GM13976 (cell line): ENCODE data around the gene EP400.

Experiments
- DNase-seq: peaks from one replicate; pipeline ENCODE4 v3.0.0; 2012; ENCODE audit warnings: low spot score
- in situ Hi-C: fragments of 300-500 bp; cut with MboI; formaldehyde crosslinking; loops from one replicate; pipeline ENCODE4 v1.12.0; 2022; ENCODE audit warnings: low sequenced_read_pairs, mixed read lengths, inconsistent platforms; ENCODE audit not compliant: unreplicated experiment
- TF ChIP-seq, protein P1 (sequence below): IDR thresholded peaks from 2 replicates; pipeline ENCODE4 v1.5.1; 2012; ENCODE audit warnings: borderline replicate concordance, mild to moderate bottlenecking; ENCODE audit not compliant: insufficient read depth; ENCODE audit errors: extremely low read depth, missing control alignments, control extremely low read depth

EP400 gene

DNA sequence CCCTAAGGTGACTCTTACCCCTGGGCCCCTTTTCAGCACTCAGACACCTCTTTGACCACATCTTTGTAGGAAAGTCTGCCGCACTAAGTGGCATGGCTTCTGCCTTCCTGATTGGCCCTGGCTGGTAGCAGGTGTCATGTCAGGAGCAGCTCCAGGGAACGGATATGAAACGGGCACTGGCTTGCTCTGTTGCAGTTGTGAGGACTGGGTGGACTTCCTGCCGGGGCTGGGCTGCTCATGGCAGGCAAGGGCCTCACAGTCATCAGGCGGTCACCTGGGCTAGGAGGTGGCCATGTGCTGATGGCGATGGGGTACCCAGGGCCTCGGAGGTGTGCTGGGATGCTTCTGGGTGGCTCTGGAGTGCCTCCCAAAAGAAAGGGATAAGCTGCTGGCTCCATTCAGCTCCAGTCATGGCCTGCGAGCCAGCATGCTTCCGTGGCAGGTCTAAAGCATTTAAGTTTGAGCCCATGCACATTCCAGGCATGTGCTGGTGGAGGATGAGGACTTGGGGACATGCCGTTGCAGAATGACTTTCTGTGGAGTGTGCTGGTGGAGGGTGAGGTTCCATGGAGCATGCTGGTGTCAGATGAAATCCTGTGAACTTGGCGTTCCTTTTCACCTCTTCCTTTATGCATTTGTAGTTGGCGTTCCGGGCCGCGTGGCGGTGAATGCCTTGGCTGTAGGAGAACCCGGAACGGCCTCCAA is 77.2 kb downstream of the EP400 start:
- DNase-seq: no peak
- in situ Hi-C loops: no loop called here
- TF ChIP-seq, protein P1, sequence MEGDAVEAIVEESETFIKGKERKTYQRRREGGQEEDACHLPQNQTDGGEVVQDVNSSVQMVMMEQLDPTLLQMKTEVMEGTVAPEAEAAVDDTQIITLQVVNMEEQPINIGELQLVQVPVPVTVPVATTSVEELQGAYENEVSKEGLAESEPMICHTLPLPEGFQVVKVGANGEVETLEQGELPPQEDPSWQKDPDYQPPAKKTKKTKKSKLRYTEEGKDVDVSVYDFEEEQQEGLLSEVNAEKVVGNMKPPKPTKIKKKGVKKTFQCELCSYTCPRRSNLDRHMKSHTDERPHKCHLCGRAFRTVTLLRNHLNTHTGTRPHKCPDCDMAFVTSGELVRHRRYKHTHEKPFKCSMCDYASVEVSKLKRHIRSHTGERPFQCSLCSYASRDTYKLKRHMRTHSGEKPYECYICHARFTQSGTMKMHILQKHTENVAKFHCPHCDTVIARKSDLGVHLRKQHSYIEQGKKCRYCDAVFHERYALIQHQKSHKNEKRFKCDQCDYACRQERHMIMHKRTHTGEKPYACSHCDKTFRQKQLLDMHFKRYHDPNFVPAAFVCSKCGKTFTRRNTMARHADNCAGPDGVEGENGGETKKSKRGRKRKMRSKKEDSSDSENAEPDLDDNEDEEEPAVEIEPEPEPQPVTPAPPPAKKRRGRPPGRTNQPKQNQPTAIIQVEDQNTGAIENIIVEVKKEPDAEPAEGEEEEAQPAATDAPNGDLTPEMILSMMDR: no peak

DNA sequence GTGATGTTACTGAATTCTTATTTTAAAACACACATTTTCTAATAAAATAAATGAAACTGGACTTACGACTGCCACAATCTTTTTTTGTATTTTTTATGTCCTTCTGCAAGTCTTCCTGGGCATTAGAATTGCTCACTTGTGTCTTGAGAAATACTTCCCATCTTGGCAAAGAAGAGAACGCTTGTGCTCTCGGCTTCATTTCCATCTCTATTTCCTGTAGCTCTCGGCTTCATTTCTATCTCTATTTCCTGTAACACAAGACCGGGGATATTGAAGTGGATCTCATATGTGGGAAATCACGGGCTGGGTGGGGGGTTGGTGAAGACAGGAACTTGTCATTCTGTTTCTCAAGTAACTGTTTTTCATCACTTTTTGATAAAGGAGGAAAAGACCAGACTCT is 77.9 kb downstream of the EP400 start:
- no peak for DNase-seq
- in situ Hi-C loops: no loop called here
- TF ChIP-seq, protein P1: no peak

DNA sequence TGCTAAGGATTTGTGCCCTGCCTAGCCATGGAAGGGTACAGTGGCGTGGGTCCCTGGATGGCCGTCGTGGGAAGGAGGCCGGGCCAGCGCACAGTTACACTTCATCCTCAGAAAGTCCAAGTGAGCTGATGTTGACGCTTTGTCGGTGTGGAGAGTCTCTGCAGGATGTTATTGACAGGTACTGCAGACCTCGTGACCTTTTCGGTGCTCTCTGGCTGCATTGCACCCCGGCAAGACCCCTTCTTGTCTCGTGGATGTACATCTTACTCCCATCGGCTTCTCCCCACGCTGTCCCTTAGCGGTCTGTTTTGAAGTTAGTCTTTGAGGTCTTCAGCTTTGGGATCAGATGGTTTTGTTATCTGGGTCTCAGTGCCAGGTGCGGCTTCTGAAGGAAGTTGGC is 78.4 kb downstream of the EP400 start:
- in situ Hi-C loops: no loop called here
- TF ChIP-seq, protein P1: no peak
- DNase-seq: no peak

DNA sequence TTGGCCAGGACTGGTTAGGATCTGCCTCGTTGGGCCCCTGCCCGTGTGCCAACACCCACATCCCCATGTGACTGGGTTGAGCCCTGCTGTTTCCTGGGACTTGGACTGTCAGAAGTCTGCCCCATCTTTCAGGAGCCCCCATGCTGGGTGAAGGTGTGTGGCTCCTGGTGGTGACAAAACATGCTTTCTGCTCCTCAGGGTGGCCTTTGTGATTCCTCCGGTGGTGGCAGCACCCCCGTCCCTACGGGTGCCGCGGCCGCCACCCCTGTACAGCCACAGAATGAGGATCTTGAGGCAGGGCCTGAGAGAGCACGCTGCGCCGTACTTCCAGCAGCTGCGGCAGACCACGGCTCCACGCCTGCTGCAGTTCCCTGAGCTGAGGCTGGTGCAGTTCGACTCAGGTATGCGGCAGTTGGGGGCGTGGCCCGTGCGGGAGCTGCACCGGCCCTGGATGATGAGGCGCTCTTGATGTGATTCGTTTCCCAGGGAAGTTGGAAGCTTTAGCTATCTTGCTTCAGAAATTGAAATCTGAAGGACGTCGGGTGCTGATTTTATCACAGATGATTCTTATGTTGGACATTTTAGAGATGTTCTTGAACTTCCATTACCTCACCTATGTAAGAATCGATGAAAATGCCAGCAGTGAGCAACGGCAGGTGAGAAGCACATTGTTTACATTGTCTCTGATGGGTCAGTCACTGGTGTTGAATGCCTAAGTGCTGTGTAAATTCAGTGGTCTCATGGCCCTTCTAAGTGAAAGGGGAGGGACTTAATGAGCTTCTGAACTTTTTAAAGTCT is 80.0 kb downstream of the EP400 start:
- TF ChIP-seq, protein P1: no peak
- no peak for DNase-seq
- in situ Hi-C loops: no loop called here

DNA sequence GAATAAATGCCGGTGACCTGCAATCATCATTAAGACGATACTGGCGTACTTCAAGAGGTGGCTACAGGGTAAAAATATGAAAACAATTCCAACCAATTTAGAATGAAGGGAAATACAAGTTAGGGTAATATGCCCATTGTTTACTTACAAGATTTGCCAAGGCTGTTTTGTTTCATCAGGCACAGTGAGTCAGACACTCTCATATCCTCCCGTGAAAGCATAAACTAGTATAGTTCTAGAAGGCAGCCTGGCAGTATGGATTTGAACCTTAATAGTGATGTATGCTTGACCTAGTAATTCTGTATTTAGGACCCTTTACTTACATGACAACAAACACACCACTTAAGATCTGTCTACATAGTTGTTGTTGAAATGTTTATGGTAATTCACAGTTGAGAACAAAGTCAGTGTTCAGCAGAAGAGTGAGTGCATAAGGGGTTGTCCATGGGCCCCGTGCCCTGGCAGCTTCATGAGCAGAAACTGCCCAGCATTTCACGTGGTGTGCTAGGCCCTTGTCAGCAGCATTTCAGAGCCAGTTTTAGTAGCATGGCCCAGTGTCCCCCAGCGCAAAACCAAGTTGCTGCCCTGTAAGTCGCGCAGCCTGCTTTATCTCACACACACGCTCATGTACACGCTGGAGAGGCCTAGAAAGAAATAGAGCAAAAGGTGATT is 80.8 kb downstream of the EP400 start:
- TF ChIP-seq, protein P1: no peak
- no peak for DNase-seq
- in situ Hi-C loops: no loop called here

DNA sequence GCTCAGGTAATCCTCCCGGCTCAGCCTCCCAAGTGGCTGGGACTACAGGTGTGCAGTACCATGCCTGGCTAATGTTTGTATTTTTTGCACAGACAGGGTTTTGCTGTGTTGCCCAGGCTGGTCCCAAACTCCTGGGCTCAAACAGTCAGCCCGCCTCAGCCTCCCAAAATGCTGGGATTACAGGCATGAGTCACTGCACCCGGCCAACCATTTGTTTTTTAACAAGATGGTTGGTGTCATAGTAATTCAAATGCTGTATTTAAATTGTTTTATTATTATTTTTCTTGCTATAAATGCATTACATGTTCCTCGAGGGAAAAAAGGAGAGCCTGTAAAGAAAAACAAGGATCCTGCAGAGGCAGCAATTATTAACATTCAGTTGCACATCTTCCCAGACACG is 83.9 kb downstream of the EP400 start:
- in situ Hi-C loops: no loop called here
- DNase-seq: no peak
- TF ChIP-seq, protein P1: no peak
